GM19099 (cell line): Measurements from ENCODE around the gene YWHAG.

Source experiments
- POLR2A ChIP-seq: IDR thresholded peaks from 3 replicates; pipeline ENCODE4 v1.6.1; 2011; ENCODE audit warnings: low read depth; ENCODE audit not compliant: insufficient read length; ENCODE audit errors: extremely low read depth

Gene YWHAG

GRCh38 chr7:76357475-76358010, 1.2 kb downstream of the YWHAG start:
- TF ChIP-seq POLR2A = no peak

GRCh38 chr7:76356823-76357222, 2.0 kb downstream of the YWHAG start:
- no peak for TF ChIP-seq POLR2A

GRCh38 chr7:76356115-76356514, 2.7 kb downstream of the YWHAG start:
- no peak for TF ChIP-seq POLR2A

- TF ChIP-seq POLR2A = no peak
These were observed 3.6 kb downstream of the YWHAG start for GRCh38 chr7:76354981-76355730.

- TF ChIP-seq POLR2A = no peak
These were observed 4.3 kb downstream of the YWHAG start for GRCh38 chr7:76354516-76354915.

GRCh38 chr7:76353744-76354143, 5.0 kb downstream of the YWHAG start:
- no peak for TF ChIP-seq POLR2A

GRCh38 chr7:76352193-76352592, 6.6 kb downstream of the YWHAG start:
- TF ChIP-seq POLR2A = no peak

GRCh38 chr7:76351372-76351771, 7.4 kb downstream of the YWHAG start:
- no peak for TF ChIP-seq POLR2A

- TF ChIP-seq POLR2A = no peak
These were observed 9.4 kb downstream of the YWHAG start for GRCh38 chr7:76349313-76349885.

GRCh38 chr7:76347710-76348109, 11.1 kb downstream of the YWHAG start:
- no peak for TF ChIP-seq POLR2A

GRCh38 chr7:76346778-76347177, 12.0 kb downstream of the YWHAG start:
- TF ChIP-seq POLR2A = no peak

GRCh38 chr7:76346097-76346496, 12.7 kb downstream of the YWHAG start:
- TF ChIP-seq POLR2A = no peak

- no peak for TF ChIP-seq POLR2A
These were observed 14.9 kb downstream of the YWHAG start for GRCh38 chr7:76343931-76344321.

- TF ChIP-seq POLR2A = no peak
These were observed 15.4 kb downstream of the YWHAG start for GRCh38 chr7:76343294-76343930.

GRCh38 chr7:76342222-76342621, 16.6 kb downstream of the YWHAG start:
- TF ChIP-seq POLR2A = no peak

GRCh38 chr7:76340617-76341131, 18.1 kb downstream of the YWHAG start:
- no peak for TF ChIP-seq POLR2A
